GM12801 (cell line): ENCODE measurements around the gene PROM2.

Experiments
- CTCF ChIP-seq: IDR thresholded peaks from one replicate; pipeline ENCODE4 v1.5.1; 2011; ENCODE audit warnings: control low read depth; ENCODE audit not compliant: insufficient read length; ENCODE audit errors: extremely low read depth

PROM2 gene

GRCh38 chr2:95313296-95314131 is 39.3 kb downstream of the PROM2 start:
- no peak for TF ChIP-seq CTCF

DNA sequence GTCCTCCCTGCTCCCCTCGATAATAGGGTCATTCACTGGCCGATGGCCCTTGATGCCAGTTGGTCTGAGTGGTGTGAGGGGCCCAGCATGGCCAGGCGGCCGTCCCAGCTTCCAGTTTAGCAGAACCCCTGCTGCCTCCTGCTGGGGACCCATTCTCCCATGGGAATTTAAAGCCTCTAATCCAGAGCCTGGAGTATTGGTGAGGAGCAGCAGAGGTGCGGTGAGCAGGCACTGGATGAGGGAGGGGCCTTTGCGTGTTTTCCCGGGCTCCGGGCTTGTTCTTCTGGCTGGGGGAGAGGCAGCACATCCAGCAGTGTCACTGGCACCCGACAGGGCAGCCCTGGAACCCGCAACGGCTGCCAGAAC is 40.3 kb downstream of the PROM2 start:
- no peak for TF ChIP-seq CTCF

DNA sequence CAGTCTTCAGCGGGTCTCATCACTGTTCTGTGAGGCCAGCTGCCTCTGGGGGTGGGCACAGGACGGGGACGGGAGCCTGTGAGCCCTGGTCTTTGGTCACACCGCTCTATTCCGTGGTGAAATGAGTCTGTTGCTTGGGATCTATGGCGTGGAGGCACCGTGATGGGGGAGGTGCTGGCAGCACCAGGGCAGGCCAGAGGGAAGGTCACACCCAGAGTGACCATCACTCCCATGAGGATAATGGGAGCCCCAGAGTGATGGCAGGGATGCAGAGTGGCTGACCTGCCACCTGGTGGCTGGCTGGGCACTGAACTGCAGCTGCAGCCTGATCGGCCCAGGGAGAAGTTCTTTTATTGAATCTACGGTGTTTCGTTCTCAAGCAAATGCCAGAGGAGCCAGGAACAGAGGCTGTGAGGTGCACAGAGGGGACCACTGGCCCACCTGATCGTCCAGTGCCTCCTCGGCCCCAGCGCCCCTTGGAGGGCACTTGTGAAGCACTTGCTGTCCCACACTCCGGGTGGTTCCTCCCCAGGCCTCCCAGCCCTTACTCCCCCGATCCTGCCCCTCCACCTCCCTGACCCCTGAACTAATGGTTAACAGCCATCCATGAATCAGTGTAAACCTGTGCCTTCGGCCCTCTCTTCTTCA is 40.8 kb downstream of the PROM2 start:
- TF ChIP-seq CTCF = no peak

DNA sequence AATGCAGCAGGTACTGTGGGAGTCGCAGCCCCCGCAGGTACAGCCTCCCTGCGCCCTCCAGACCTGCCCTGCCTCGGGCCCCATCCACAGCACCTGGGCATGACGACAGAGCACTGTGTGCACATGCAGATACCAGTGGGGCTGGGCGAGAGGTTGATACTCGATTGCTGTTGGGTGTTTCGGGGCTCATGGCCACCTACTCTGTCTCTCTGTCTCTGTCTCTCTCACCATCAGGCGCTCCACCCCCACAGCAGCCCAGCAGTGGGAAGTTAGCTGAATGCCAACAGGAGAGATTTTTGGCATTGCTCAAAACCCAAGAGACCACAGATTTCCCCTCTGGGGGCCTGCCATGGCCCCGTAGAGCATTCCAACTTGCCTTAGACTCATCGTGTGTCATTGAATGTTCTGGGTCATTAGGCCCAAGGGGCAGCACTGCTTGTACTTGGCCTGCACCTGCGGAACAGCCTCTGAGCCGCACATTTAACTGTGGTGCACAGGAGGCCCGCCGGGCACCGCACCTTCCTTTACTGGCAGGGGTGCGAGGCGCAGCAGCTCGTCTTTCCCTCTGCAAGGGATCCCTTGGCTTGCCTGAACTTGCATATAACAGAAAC is 41.7 kb downstream of the PROM2 start:
- TF ChIP-seq CTCF = no peak

DNA sequence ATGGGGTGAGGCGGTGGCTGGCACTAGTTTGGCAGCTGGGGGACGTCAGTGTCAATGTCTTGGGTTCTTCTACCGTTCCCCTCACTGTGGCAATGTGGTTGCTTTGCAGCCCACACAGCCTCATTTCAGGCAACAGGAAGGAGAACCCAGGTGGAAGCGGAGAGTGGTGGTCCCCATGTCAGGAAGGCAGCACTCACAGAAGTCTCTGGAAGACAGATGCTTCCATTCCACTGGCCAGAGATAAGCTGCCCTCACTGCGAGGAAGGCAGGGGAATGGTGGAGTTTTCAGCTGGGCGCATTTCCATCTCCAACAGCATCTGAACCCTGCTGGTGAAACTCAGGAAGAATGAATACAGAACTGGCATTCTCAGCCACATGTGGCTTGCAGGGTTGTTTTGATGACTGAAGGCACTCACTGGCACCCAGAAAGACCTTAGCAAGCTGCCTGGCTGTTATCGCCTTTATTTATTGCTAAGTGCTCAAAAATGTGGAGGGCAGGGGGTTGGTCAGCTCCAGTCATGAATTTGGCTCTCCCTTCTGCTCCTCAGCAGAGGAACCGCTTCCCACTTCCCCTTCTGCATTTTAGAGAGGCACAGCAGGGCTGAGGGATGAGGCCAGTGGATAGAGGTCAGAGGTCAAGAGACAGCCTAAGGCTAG is 42.3 kb downstream of the PROM2 start:
- no peak for TF ChIP-seq CTCF

- TF ChIP-seq CTCF = no peak
Observed at GRCh38 chr2:95317123-95317500, 42.9 kb downstream of the PROM2 start.
